GM19043 (cell line): Measurements from ENCODE around the gene TMEM232.
"Not testable (repeated sequence)": the region's sequence is repeated elsewhere in the genome, so short reads cannot be mapped to it uniquely, and the experiment has no call there.

Experiments
- ATAC-seq: cut with Tn5 transposase; IDR thresholded peaks from one replicate; pipeline ENCODE4 v1.9.1; 2021; ENCODE audit warnings: low read depth; ENCODE audit not compliant: unreplicated experiment

The TMEM232 gene

GRCh38 chr5:110716247-110717245, 9.9 kb downstream of the TMEM232 start:
- ATAC-seq: no peak

- ATAC-seq: no peak
Observed at GRCh38 chr5:110707260-110707844, 19.1 kb downstream of the TMEM232 start.

GRCh38 chr5:110705349-110705748, 21.1 kb downstream of the TMEM232 start:
- no peak for ATAC-seq

GRCh38 chr5:110703481-110703880, 23.0 kb downstream of the TMEM232 start:
- no peak for ATAC-seq

- ATAC-seq: no peak
Observed at GRCh38 chr5:110702704-110703103, 23.8 kb downstream of the TMEM232 start.

- ATAC-seq: no peak
Observed at GRCh38 chr5:110702300-110702699, 24.2 kb downstream of the TMEM232 start.

GRCh38 chr5:110692669-110693068, 33.8 kb downstream of the TMEM232 start:
- not testable (repeated sequence) for ATAC-seq

- not testable (repeated sequence) for ATAC-seq
Observed at GRCh38 chr5:110690587-110690986, 35.9 kb downstream of the TMEM232 start.

- no peak for ATAC-seq
Observed at GRCh38 chr5:110687485-110687884, 39.0 kb downstream of the TMEM232 start.

GRCh38 chr5:110686270-110686669, 40.2 kb downstream of the TMEM232 start:
- no peak for ATAC-seq

- no peak for ATAC-seq
Observed at GRCh38 chr5:110681953-110682352, 44.5 kb downstream of the TMEM232 start.

- ATAC-seq: no peak
Observed at GRCh38 chr5:110681109-110681508, 45.4 kb downstream of the TMEM232 start.

- ATAC-seq: not testable (repeated sequence)
Observed at GRCh38 chr5:110676554-110676953, 49.9 kb downstream of the TMEM232 start.

GRCh38 chr5:110665184-110665726, 61.2 kb downstream of the TMEM232 start:
- no peak for ATAC-seq

- ATAC-seq: peak; percentile 76
Observed at GRCh38 chr5:110663525-110663924, 62.9 kb downstream of the TMEM232 start.

- no peak for ATAC-seq
Observed at GRCh38 chr5:110658006-110658405, 68.5 kb downstream of the TMEM232 start.

GRCh38 chr5:110653231-110653970, 73.1 kb downstream of the TMEM232 start:
- ATAC-seq: no peak

GRCh38 chr5:110651507-110651906, 75.0 kb downstream of the TMEM232 start:
- no peak for ATAC-seq

- no peak for ATAC-seq
Observed at GRCh38 chr5:110644357-110644756, 82.1 kb downstream of the TMEM232 start.

- ATAC-seq: no peak
Observed at GRCh38 chr5:110638970-110639902, 87.2 kb downstream of the TMEM232 start.
